H9 (cell line): ENCODE results near the gene MOSMO. TPM values are rescaled to one million over a fixed set of nuclear protein-coding genes. Genes with fewer than 3 reads are reported as not detected.

Experiments
- DNase-seq: peaks from one replicate; pipeline ENCODE4 v3.0.0-alpha.2; 2017
- H2AFZ ChIP-seq: one replicate; pipeline ENCODE4 v1.6.1; 2013; ENCODE audit warnings: mild to moderate bottlenecking, low read length, control low read depth, moderate library complexity
- H2AK5ac ChIP-seq: 2 replicates; pipeline ENCODE4 v1.6.1; 2013; ENCODE audit warnings: low read length, control low read depth, mixed read lengths; ENCODE audit not compliant: insufficient read length
- H2BK120ac ChIP-seq: one replicate; pipeline ENCODE4 v1.6.1; 2013; ENCODE audit warnings: low read depth, mild to moderate bottlenecking, low read length, control low read depth, inconsistent platforms; ENCODE audit not compliant: poor library complexity, severe bottlenecking
- H2BK12ac ChIP-seq: 2 replicates; pipeline ENCODE4 v1.6.1; 2013; ENCODE audit warnings: low read length, control low read depth, mixed read lengths, low read depth; ENCODE audit not compliant: insufficient read length
- H2BK15ac ChIP-seq: 2 replicates; pipeline ENCODE4 v1.6.1; 2013; ENCODE audit warnings: low read depth, low read length, control low read depth
- H2BK20ac ChIP-seq: one replicate; pipeline ENCODE4 v1.6.1; 2013; ENCODE audit warnings: low read depth, mild to moderate bottlenecking, low read length, control low read depth, inconsistent platforms; ENCODE audit not compliant: poor library complexity, severe bottlenecking
- H2BK5ac ChIP-seq: 2 replicates; pipeline ENCODE4 v1.6.1; 2013; ENCODE audit warnings: low read length, control low read depth, mixed read lengths; ENCODE audit not compliant: insufficient read length
- H3K14ac ChIP-seq: 2 replicates; pipeline ENCODE4 v1.6.1; 2013; ENCODE audit warnings: low read length, control low read depth; ENCODE audit not compliant: insufficient read depth
- H3K18ac ChIP-seq: 2 replicates; pipeline ENCODE4 v1.6.1; 2013; ENCODE audit warnings: low read depth, mild to moderate bottlenecking, mixed read lengths, low read length, control low read depth; ENCODE audit not compliant: insufficient read length
- H3K23ac ChIP-seq: 2 replicates; pipeline ENCODE4 v1.6.1; 2013; ENCODE audit warnings: low read length, control low read depth, mixed read lengths, low read depth; ENCODE audit not compliant: insufficient read length
- H3K23me2 ChIP-seq: 2 replicates; pipeline ENCODE4 v1.6.1; 2013; ENCODE audit warnings: low read depth, mild to moderate bottlenecking, mixed read lengths, low read length, control low read depth; ENCODE audit not compliant: insufficient read length, poor library complexity, severe bottlenecking
- H3K27ac ChIP-seq: 2 replicates; pipeline ENCODE4 v1.5.1; 2013; ENCODE audit warnings: low read length, control low read depth, mixed read lengths, low read depth; ENCODE audit not compliant: insufficient read length
- H3K27me3 ChIP-seq: 2 replicates; pipeline ENCODE4 v1.6.1; 2013; ENCODE audit warnings: low read length, control low read depth, inconsistent platforms; ENCODE audit not compliant: insufficient read depth
- H3K4ac ChIP-seq: 2 replicates; pipeline ENCODE4 v1.6.1; 2013; ENCODE audit warnings: low read depth, mild to moderate bottlenecking, control low read depth, inconsistent platforms, low read length, moderate library complexity
- H3K4me1 ChIP-seq: 2 replicates; pipeline ENCODE4 v1.6.1; 2013; ENCODE audit warnings: low read length, control low read depth, inconsistent platforms; ENCODE audit not compliant: insufficient read depth
- H3K4me2 ChIP-seq: 2 replicates; pipeline ENCODE4 v1.6.1; 2013; ENCODE audit warnings: low read length, control low read depth, mixed read lengths; ENCODE audit not compliant: insufficient read length, insufficient read depth
- H3K56ac ChIP-seq: 2 replicates; pipeline ENCODE4 v1.6.1; 2013; ENCODE audit warnings: low read depth, mild to moderate bottlenecking, mixed read lengths, low read length, control low read depth; ENCODE audit not compliant: insufficient read length
- H3K79me1 ChIP-seq: 2 replicates; pipeline ENCODE4 v1.6.1; 2013; ENCODE audit warnings: low read depth, mild to moderate bottlenecking, moderate library complexity, low read length, control low read depth, inconsistent platforms; ENCODE audit not compliant: insufficient read depth, poor library complexity, severe bottlenecking
- H3K79me2 ChIP-seq: 2 replicates; pipeline ENCODE4 v1.6.1; 2013; ENCODE audit warnings: low read length, control low read depth, inconsistent platforms; ENCODE audit not compliant: insufficient read depth
- H3K9ac ChIP-seq: 2 replicates; pipeline ENCODE4 v1.6.1; 2013; ENCODE audit warnings: low read length, control low read depth, mixed read lengths; ENCODE audit not compliant: insufficient read length; ENCODE audit errors: extremely low read depth
- H3K9me3 ChIP-seq: one replicate; pipeline ENCODE4 v1.6.1; 2013; ENCODE audit warnings: low read depth, low read length, inconsistent platforms; ENCODE audit not compliant: control insufficient read depth
- H3T11ph ChIP-seq: one replicate; pipeline ENCODE4 v1.6.1; 2013; ENCODE audit warnings: mild to moderate bottlenecking, low read length, control low read depth, inconsistent platforms
- H4K20me1 ChIP-seq: one replicate; pipeline ENCODE4 v1.6.1; 2013; ENCODE audit not compliant: control insufficient read depth, insufficient read length, insufficient read depth
- H4K5ac ChIP-seq: 2 replicates; pipeline ENCODE4 v1.6.1; 2013; ENCODE audit warnings: low read depth, mild to moderate bottlenecking, mixed read lengths, low read length, control low read depth; ENCODE audit not compliant: insufficient read length
- H4K8ac ChIP-seq: replicated peaks from 2 replicates; pipeline ENCODE4 v1.6.1; 2013; ENCODE audit warnings: low read length, control low read depth, mixed read lengths, low read depth; ENCODE audit not compliant: insufficient read length
- H4K91ac ChIP-seq: 2 replicates; pipeline ENCODE4 v1.6.1; 2013; ENCODE audit warnings: low read depth, mild to moderate bottlenecking, moderate library complexity, mixed read lengths, low read length, control low read depth; ENCODE audit not compliant: insufficient read length
- H3K27ac Mint-ChIP-seq, 3 experiments: 2 replicates in 2 of 3; 3 replicates in 1 of 3; pipeline ENCODE4 v1.8.0; 2020 to 2021; ENCODE audit warnings: mixed read lengths in 3 of 3, mild to moderate bottlenecking in 1 of 3, moderate library complexity in 1 of 3
- H3K27me3 Mint-ChIP-seq: 2 replicates; pipeline ENCODE4 v1.8.0; 2021; ENCODE audit warnings: low read depth, mild to moderate bottlenecking, moderate library complexity, mixed read lengths
- H3K36me3 Mint-ChIP-seq, 3 experiments: 2 replicates in 2 of 3; 3 replicates in 1 of 3; pipeline ENCODE4 v1.8.0; 2020 to 2021; ENCODE audit warnings: low read depth in 3 of 3, mixed read lengths in 3 of 3; ENCODE audit not compliant: insufficient read depth in 1 of 3
- H3K4me1 Mint-ChIP-seq, 2 experiments: 2 replicates each; pipeline ENCODE4 v1.8.0; 2020; ENCODE audit warnings: mixed read lengths in 2 of 2
- H3K4me3 Mint-ChIP-seq, 2 experiments: 2 replicates in 1 of 2; 3 replicates in 1 of 2; pipeline ENCODE4 v1.8.0; 2020 to 2021; ENCODE audit warnings: mild to moderate bottlenecking in 2 of 2, mixed read lengths in 2 of 2, moderate library complexity in 1 of 2
- H3K9me3 Mint-ChIP-seq, 2 experiments: 2 replicates in 1 of 2; 3 replicates in 1 of 2; pipeline ENCODE4 v1.8.0; 2020; ENCODE audit warnings: mild to moderate bottlenecking in 2 of 2, mixed read lengths in 2 of 2, moderate library complexity in 1 of 2
- WGBS: extraction: QIAGEN DNeasy Blood & Tissue Kit; methylation state at CpG from one replicate; pipeline ENCODE4 v1.1.7; 2013; ENCODE audit warnings: missing lambda C conversion rate, low lambda C conversion rate, mixed read lengths; ENCODE audit not compliant: insufficient read length; ENCODE audit errors: extremely low coverage; 5-methylcytosine and 5-hydroxymethylcytosine counted together
- total RNA-seq: library from RNA; stranded (reverse); gene quantifications from 2 replicates; pipeline ENCODE4 v1.2.1, GENCODE V29; 2021
- TF ChIP-seq, protein P1 (sequence below): fragments of 200-600 bp; sonication (generic); conservative IDR thresholded peaks from 3 replicates; pipeline ENCODE4 v1.8.0; 2021; ENCODE audit warnings: antibody characterized with exemption, mild to moderate bottlenecking

Gene MOSMO
- total RNA-seq, 1 experiment from 2014 or later: 13.5 TPM

DNA sequence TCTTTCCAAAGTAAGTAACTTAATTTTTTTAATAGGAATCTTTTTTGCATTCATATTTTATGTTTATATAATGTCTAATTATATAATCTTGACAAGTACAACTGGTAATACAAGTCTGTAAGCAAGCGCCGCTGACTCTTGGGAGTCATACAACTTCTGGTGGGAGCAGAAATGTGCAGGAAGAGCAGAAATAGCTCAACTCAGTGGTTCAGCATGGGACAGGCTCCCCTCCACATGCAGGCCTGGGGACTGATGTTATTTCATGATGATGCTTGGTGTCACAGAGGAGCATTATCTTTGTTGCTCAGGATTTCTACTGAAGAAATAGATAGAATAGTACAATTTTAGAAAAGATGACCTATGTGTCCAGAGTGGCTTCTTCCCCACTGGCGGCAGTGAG, 44.0 kb upstream of the MOSMO start:
- Histone ChIP-seq H3T11ph (no peak overlapping the region), H4K91ac (no peak overlapping the region), H2BK120ac (no peak overlapping the region), H2BK5ac (no peak overlapping the region), H3K27ac (no peak overlapping the region), H3K56ac (no peak overlapping the region), H4K20me1 (no peaks in the 10 kb centered on the region), H3K79me1 (no peaks in the 10 kb centered on the region), H3K14ac (no peak overlapping the region), H2BK15ac (no peak overlapping the region), H3K27me3 (no peaks in the 10 kb centered on the region), H3K18ac (no peak overlapping the region), H3K4me1 (no peaks in the 10 kb centered on the region), H4K8ac (no peak overlapping the region), H2AFZ (no peak overlapping the region), H3K9me3 (no peaks in the 10 kb centered on the region), H3K23me2 (no peaks in the 10 kb centered on the region), H4K5ac (no peak overlapping the region), H2BK20ac (no peak overlapping the region), H2BK12ac (no peak overlapping the region), H2AK5ac (no peak overlapping the region), H3K4ac (no peak overlapping the region), H3K9ac (no peak overlapping the region), H3K4me2 (no peak overlapping the region), H3K79me2 (no peaks in the 10 kb centered on the region), H3K23ac (no peak overlapping the region)
- peaks cover 43 to 87% (median 80%) of the 10 kb centered on the region in 3 experiments; a peak in 6 of 7 replicates for H3K36me3 Mint-ChIP-seq
- H3K4me3 Mint-ChIP-seq: no peak overlapping the region
- H3K9me3 Mint-ChIP-seq: no peaks in the 10 kb centered on the region
- no peaks in the 10 kb centered on the region for H3K27me3 Mint-ChIP-seq
- H3K27ac Mint-ChIP-seq: no peak overlapping the region
- no peak for DNase-seq
- no peaks in the 10 kb centered on the region for H3K4me1 Mint-ChIP-seq
- no CpG with 5 or more reads among the region's 3 CpGs for WGBS
- TF ChIP-seq, protein P1, sequence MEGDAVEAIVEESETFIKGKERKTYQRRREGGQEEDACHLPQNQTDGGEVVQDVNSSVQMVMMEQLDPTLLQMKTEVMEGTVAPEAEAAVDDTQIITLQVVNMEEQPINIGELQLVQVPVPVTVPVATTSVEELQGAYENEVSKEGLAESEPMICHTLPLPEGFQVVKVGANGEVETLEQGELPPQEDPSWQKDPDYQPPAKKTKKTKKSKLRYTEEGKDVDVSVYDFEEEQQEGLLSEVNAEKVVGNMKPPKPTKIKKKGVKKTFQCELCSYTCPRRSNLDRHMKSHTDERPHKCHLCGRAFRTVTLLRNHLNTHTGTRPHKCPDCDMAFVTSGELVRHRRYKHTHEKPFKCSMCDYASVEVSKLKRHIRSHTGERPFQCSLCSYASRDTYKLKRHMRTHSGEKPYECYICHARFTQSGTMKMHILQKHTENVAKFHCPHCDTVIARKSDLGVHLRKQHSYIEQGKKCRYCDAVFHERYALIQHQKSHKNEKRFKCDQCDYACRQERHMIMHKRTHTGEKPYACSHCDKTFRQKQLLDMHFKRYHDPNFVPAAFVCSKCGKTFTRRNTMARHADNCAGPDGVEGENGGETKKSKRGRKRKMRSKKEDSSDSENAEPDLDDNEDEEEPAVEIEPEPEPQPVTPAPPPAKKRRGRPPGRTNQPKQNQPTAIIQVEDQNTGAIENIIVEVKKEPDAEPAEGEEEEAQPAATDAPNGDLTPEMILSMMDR: no peak
